PC-9 (cell line): ENCODE data around the gene IRF2.

Experiments
- CTCF ChIP-seq: fragments of 200-600 bp; sonication (generic); conservative IDR thresholded peaks from 2 replicates; pipeline ENCODE4 v1.6.1; 2017; ENCODE audit warnings: mixed run types, antibody characterized with exemption, mild to moderate bottlenecking, moderate library complexity
- EZH2 ChIP-seq: fragments of 200-600 bp; sonication (generic); IDR thresholded peaks from 2 replicates; pipeline ENCODE4 v1.8.0; 2017; ENCODE audit warnings: antibody characterized with exemption, low read depth

- TF ChIP-seq EZH2 = no peak
- no peak for TF ChIP-seq CTCF
Observed at GRCh38 chr4:184442314-184442635, 32.1 kb downstream of the IRF2 start.
